Stimulated activated naive CD8-positive, alpha-beta T cell treated with anti-CD3 and anti-CD28 coated beads, Interleukin-15, amount 100 ng/mL, for 72 hours (primary cell): ENCODE results near the gene SKI.

ENCODE experiments used
- ATAC-seq: fragments of 150-1000 bp; cut with Tn5 transposase; 2 replicates; pipeline ENCODE4 v1.10.0; 2021; ENCODE audit warnings: mild to moderate bottlenecking, moderate library complexity
- DNase-seq, 2 donors: peaks; one replicate each; pipeline ENCODE4 v3.0.0; 2021 to 2022
- H3K27ac Mint-ChIP-seq, 2 donors: one replicate each; pipeline ENCODE4 v1.8.0; 2022; ENCODE audit warnings: mild to moderate bottlenecking in 2 of 2, mixed read lengths in 2 of 2, moderate library complexity in 2 of 2
- H3K27me3 Mint-ChIP-seq: one replicate; pipeline ENCODE4 v1.8.0; 2022; ENCODE audit warnings: mixed read lengths
- H3K4me1 Mint-ChIP-seq: one replicate; pipeline ENCODE4 v1.8.0; 2022; ENCODE audit warnings: mild to moderate bottlenecking, mixed read lengths
- H3K4me3 Mint-ChIP-seq, 2 donors: one replicate each; pipeline ENCODE4 v1.8.0; 2022; ENCODE audit warnings: mild to moderate bottlenecking in 2 of 2, mixed read lengths in 2 of 2, moderate library complexity in 1 of 2
- H3K9me3 Mint-ChIP-seq, 2 donors: one replicate each; pipeline ENCODE4 v1.8.0; 2022; ENCODE audit warnings: mixed read lengths in 2 of 2

Gene SKI

GRCh38 chr1:2310332-2311183 is 82.4 kb downstream of the SKI start:
- no peaks in the 10 kb centered on the region for H3K27me3 Mint-ChIP-seq
- H3K4me1 Mint-ChIP-seq = peaks cover 46% of the 10 kb centered on the region
- ATAC-seq (no peak), DNase-seq (no peak)
- H3K27ac Mint-ChIP-seq = peak overlapping the region in 1 of 2 donors; percentile 19
- no peaks in the 10 kb centered on the region for H3K9me3 Mint-ChIP-seq
- H3K4me3 Mint-ChIP-seq = no peak overlapping the region

GRCh38 chr1:2311184-2312032 is 83.3 kb downstream of the SKI start:
- ATAC-seq = peak; percentile 55
- Mint-ChIP-seq H3K27ac (no peak overlapping the region), H3K27me3 (no peaks in the 10 kb centered on the region), H3K4me1 (peaks cover 51% of the 10 kb centered on the region), H3K4me3 (no peak overlapping the region), H3K9me3 (no peaks in the 10 kb centered on the region)
- DNase-seq = peak; percentile 53 to 57

GRCh38 chr1:2312160-2312514 is 84.0 kb downstream of the SKI start:
- ATAC-seq = no peak
- peaks cover 58% of the 10 kb centered on the region for H3K4me1 Mint-ChIP-seq
- no peak overlapping the region for H3K27ac Mint-ChIP-seq
- no peak for DNase-seq
- no peaks in the 10 kb centered on the region for H3K9me3 Mint-ChIP-seq
- H3K4me3 Mint-ChIP-seq = peak overlapping the region in 1 of 2 donors; percentile 33
- no peaks in the 10 kb centered on the region for H3K27me3 Mint-ChIP-seq

- Mint-ChIP-seq H3K9me3 (no peaks in the 10 kb centered on the region), H3K4me3 (no peak overlapping the region), H3K27ac (no peak overlapping the region), H3K4me1 (peaks cover 61% of the 10 kb centered on the region), H3K27me3 (no peaks in the 10 kb centered on the region)
- DNase-seq (no peak), ATAC-seq (no peak)
Observed at GRCh38 chr1:2312515-2313301, 84.6 kb downstream of the SKI start.

GRCh38 chr1:2313651-2314261 is 85.6 kb downstream of the SKI start:
- DNase-seq (no peak), ATAC-seq (no peak)
- Mint-ChIP-seq H3K4me3 (peak overlapping the region in 1 of 2 donors; percentile 19), H3K27ac (no peak overlapping the region), H3K4me1 (peaks cover 70% of the 10 kb centered on the region), H3K9me3 (no peaks in the 10 kb centered on the region), H3K27me3 (no peaks in the 10 kb centered on the region)

- Mint-ChIP-seq H3K27ac (no peak overlapping the region), H3K4me3 (no peak overlapping the region), H3K9me3 (no peaks in the 10 kb centered on the region), H3K4me1 (peaks cover 75% of the 10 kb centered on the region), H3K27me3 (no peaks in the 10 kb centered on the region)
- peak in 1 of 2 donors; percentile 36 for DNase-seq
- peak; percentile 46 for ATAC-seq
Observed at GRCh38 chr1:2314273-2314802, 86.2 kb downstream of the SKI start.

GRCh38 chr1:2314803-2315673 is 86.9 kb downstream of the SKI start:
- no peaks in the 10 kb centered on the region for H3K9me3 Mint-ChIP-seq
- DNase-seq (peak; percentile 66 to 68), ATAC-seq (peak; percentile 34)
- H3K27me3 Mint-ChIP-seq = no peaks in the 10 kb centered on the region
- H3K4me3 Mint-ChIP-seq = peak overlapping the region; percentile 68 to 79
- peaks cover 74% of the 10 kb centered on the region for H3K4me1 Mint-ChIP-seq
- H3K27ac Mint-ChIP-seq = peak overlapping the region; percentile 69 to 95

- no peak for ATAC-seq
Observed at GRCh38 chr1:2315674-2316450, 87.7 kb downstream of the SKI start.

GRCh38 chr1:2316451-2316961 is 88.4 kb downstream of the SKI start:
- no peak for DNase-seq
- H3K27ac Mint-ChIP-seq = no peak overlapping the region
- peaks cover 71% of the 10 kb centered on the region for H3K4me1 Mint-ChIP-seq
- H3K27me3 Mint-ChIP-seq = no peaks in the 10 kb centered on the region
- no peak overlapping the region for H3K4me3 Mint-ChIP-seq
- no peaks in the 10 kb centered on the region for H3K9me3 Mint-ChIP-seq
- no peak for ATAC-seq

More at GRCh38 chr1:2315674-2316450, 87.7 kb downstream of the SKI start:
- H3K4me1 Mint-ChIP-seq = peaks cover 71% of the 10 kb centered on the region
- H3K4me3 Mint-ChIP-seq = peak overlapping the region; percentile 68 to 79
- DNase-seq = peak in 1 of 2 donors; percentile 47
- no peaks in the 10 kb centered on the region for H3K27me3 Mint-ChIP-seq
- no peaks in the 10 kb centered on the region for H3K9me3 Mint-ChIP-seq
- peak overlapping the region; percentile 69 to 95 for H3K27ac Mint-ChIP-seq

- DNase-seq (no peak), ATAC-seq (no peak)
- peak overlapping the region in 1 of 2 donors; percentile 95 for H3K27ac Mint-ChIP-seq
- peaks cover 68% of the 10 kb centered on the region for H3K4me1 Mint-ChIP-seq
- no peaks in the 10 kb centered on the region for H3K9me3 Mint-ChIP-seq
- H3K4me3 Mint-ChIP-seq = peak overlapping the region in 1 of 2 donors; percentile 6
- no peaks in the 10 kb centered on the region for H3K27me3 Mint-ChIP-seq
Observed at GRCh38 chr1:2317230-2318065, 89.3 kb downstream of the SKI start.

- no peaks in the 10 kb centered on the region for H3K9me3 Mint-ChIP-seq
- H3K4me3 Mint-ChIP-seq = peak overlapping the region in 1 of 2 donors; percentile 46
- ATAC-seq (no peak), DNase-seq (no peak)
- no peak overlapping the region for H3K27ac Mint-ChIP-seq
- H3K27me3 Mint-ChIP-seq = no peaks in the 10 kb centered on the region
- peaks cover 57% of the 10 kb centered on the region for H3K4me1 Mint-ChIP-seq
Observed at GRCh38 chr1:2318314-2319278, 90.5 kb downstream of the SKI start.

GRCh38 chr1:2319291-2319690 is 91.2 kb downstream of the SKI start:
- ATAC-seq (no peak), DNase-seq (no peak)
- Mint-ChIP-seq H3K27me3 (no peaks in the 10 kb centered on the region), H3K9me3 (no peaks in the 10 kb centered on the region), H3K27ac (no peak overlapping the region), H3K4me3 (peak overlapping the region in 1 of 2 donors; percentile 46), H3K4me1 (peaks cover 53% of the 10 kb centered on the region)
